OCI-LY1 (cell line): ENCODE measurements around the gene CWC15.

Source experiments
- H2AFZ ChIP-seq: fragments of 200-600 bp; sonication (generic), shearing (Covaris generic); 2 replicates; pipeline ENCODE4 v1.6.0; 2014; ENCODE audit warnings: antibody characterized with exemption, mild to moderate bottlenecking, low read length
- H3F3A ChIP-seq: fragments of 200-600 bp; sonication (generic), shearing (Covaris generic); 2 replicates; pipeline ENCODE4 v1.6.0; 2014; ENCODE audit warnings: mild to moderate bottlenecking, antibody characterized with exemption, low read length, moderate library complexity; ENCODE audit not compliant: insufficient read depth
- H3K27ac ChIP-seq: fragments of 200-600 bp; sonication (generic); 2 replicates; pipeline ENCODE4 v1.5.1; 2014; ENCODE audit warnings: low read length, mixed run types, mild to moderate bottlenecking, low read depth; ENCODE audit not compliant: poor library complexity, severe bottlenecking
- H3K27me3 ChIP-seq: fragments of 200-600 bp; sonication (generic); 2 replicates; pipeline ENCODE4 v1.6.0; 2014; ENCODE audit warnings: antibody characterized with exemption, mild to moderate bottlenecking, low read length, moderate library complexity; ENCODE audit not compliant: insufficient read depth
- H3K36me3 ChIP-seq: fragments of 200-600 bp; sonication (generic); 2 replicates; pipeline ENCODE4 v1.6.1; 2014; ENCODE audit warnings: mild to moderate bottlenecking, antibody characterized with exemption, low read length, moderate library complexity, mixed read lengths; ENCODE audit not compliant: insufficient read depth
- H3K4me1 ChIP-seq: fragments of 200-600 bp; sonication (generic); 2 replicates; pipeline ENCODE4 v1.5.1; 2014; ENCODE audit warnings: mild to moderate bottlenecking, low read length, moderate library complexity; ENCODE audit not compliant: insufficient read depth, severe bottlenecking
- H3K4me2 ChIP-seq: fragments of 200-600 bp; sonication (generic), shearing (Covaris generic); 2 replicates; pipeline ENCODE4 v1.6.1; 2014; ENCODE audit warnings: low read length
- H3K4me3 ChIP-seq: fragments of 200-600 bp; sonication (generic); 2 replicates; pipeline ENCODE4 v1.5.1; 2014; ENCODE audit warnings: low read length, low read depth, mild to moderate bottlenecking, mixed read lengths; ENCODE audit not compliant: poor library complexity, severe bottlenecking
- H3K79me2 ChIP-seq: fragments of 200-600 bp; shearing (Covaris generic); 2 replicates; pipeline ENCODE4 v1.6.1; 2016; ENCODE audit warnings: mixed run types, low read length, mixed read lengths; ENCODE audit not compliant: insufficient read depth
- H3K9ac ChIP-seq: fragments of 200-600 bp; sonication (generic), shearing (Covaris generic); 2 replicates; pipeline ENCODE4 v1.6.1; 2014; ENCODE audit warnings: mild to moderate bottlenecking, low read length, mixed read lengths
- H3K9me2 ChIP-seq: fragments of 200-600 bp; sonication (generic), shearing (Covaris generic); 2 replicates; pipeline ENCODE4 v1.6.1; 2014; ENCODE audit warnings: low read depth, mild to moderate bottlenecking, low read length, mixed read lengths
- H3K9me3 ChIP-seq: fragments of 200-600 bp; shearing (Covaris generic); 2 replicates; pipeline ENCODE4 v1.6.1; 2014; ENCODE audit warnings: low read length, mixed read lengths
- H4K20me1 ChIP-seq: fragments of 200-600 bp; sonication (generic), shearing (Covaris generic); 2 replicates; pipeline ENCODE4 v1.6.0; 2016; ENCODE audit warnings: mild to moderate bottlenecking, low read length; ENCODE audit not compliant: insufficient read depth
- EZH2 ChIP-seq: fragments of 200-600 bp; sonication (generic), shearing (Covaris generic); IDR thresholded peaks from 2 replicates; pipeline ENCODE4 v1.8.0; 2017; ENCODE audit warnings: borderline replicate concordance, mixed run types, mild to moderate bottlenecking, antibody characterized with exemption, low read length, moderate library complexity, mixed read lengths
- TF ChIP-seq, protein P1 (sequence below): fragments of 200-600 bp; sonication (generic), shearing (Covaris generic); IDR thresholded peaks from 2 replicates; pipeline ENCODE4 v1.5.1; 2017; ENCODE audit warnings: mild to moderate bottlenecking, antibody characterized with exemption, low read length, moderate library complexity, mixed read lengths

The CWC15 gene

DNA sequence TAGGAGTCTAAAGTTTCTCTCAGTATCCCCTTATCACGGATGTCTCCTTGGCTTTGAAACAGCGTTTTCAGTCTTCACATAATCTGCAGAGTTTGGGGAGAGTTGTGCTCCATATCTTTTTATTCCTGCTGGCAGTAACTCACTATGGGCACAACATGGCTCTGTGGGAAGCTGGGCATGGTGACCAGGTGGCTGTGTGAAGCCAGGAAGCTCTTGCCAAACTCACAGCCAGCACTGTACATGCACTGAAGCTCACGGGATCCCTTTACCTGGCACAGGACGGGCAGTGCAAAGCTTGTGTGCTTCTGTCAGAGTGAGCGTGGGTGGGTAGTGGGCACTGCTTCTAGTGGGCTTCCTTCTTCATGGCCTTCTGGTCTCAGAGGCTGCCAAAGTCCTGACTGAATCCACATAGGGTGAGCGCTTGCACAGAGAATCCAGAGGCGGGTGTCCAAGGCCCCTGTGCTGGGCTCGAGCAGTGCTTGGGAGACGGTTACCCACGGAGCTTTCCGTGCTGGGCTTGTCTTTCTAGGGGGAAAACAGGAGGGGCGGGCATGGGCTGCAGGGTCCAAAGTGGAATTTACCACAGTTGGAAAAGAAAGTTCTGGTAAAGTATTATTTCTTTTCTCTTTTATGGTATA is 40.9 kb upstream of the CWC15 start:
- no peak overlapping the region for H3K4me3 ChIP-seq
- H3K4me2 ChIP-seq, result no peak overlapping the region
- H3K27me3 ChIP-seq, result no peaks in the 10 kb centered on the region; the same call in 1 of the 2 replicates
- no peak overlapping the region for H2AFZ ChIP-seq
- H3K79me2 ChIP-seq, result no peaks in the 10 kb centered on the region
- no peak for TF ChIP-seq EZH2
- TF ChIP-seq, protein P1, sequence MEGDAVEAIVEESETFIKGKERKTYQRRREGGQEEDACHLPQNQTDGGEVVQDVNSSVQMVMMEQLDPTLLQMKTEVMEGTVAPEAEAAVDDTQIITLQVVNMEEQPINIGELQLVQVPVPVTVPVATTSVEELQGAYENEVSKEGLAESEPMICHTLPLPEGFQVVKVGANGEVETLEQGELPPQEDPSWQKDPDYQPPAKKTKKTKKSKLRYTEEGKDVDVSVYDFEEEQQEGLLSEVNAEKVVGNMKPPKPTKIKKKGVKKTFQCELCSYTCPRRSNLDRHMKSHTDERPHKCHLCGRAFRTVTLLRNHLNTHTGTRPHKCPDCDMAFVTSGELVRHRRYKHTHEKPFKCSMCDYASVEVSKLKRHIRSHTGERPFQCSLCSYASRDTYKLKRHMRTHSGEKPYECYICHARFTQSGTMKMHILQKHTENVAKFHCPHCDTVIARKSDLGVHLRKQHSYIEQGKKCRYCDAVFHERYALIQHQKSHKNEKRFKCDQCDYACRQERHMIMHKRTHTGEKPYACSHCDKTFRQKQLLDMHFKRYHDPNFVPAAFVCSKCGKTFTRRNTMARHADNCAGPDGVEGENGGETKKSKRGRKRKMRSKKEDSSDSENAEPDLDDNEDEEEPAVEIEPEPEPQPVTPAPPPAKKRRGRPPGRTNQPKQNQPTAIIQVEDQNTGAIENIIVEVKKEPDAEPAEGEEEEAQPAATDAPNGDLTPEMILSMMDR, result no peak
- no peaks in the 10 kb centered on the region for H4K20me1 ChIP-seq
- no peaks in the 10 kb centered on the region for H3K36me3 ChIP-seq
- H3K4me1 ChIP-seq, result no peaks in the 10 kb centered on the region
- no peak overlapping the region for H3K27ac ChIP-seq
- H3K9me2 ChIP-seq, result no peaks in the 10 kb centered on the region
- no peaks in the 10 kb centered on the region for H3F3A ChIP-seq
- no peaks in the 10 kb centered on the region for H3K9me3 ChIP-seq
- no peak overlapping the region for H3K9ac ChIP-seq

DNA sequence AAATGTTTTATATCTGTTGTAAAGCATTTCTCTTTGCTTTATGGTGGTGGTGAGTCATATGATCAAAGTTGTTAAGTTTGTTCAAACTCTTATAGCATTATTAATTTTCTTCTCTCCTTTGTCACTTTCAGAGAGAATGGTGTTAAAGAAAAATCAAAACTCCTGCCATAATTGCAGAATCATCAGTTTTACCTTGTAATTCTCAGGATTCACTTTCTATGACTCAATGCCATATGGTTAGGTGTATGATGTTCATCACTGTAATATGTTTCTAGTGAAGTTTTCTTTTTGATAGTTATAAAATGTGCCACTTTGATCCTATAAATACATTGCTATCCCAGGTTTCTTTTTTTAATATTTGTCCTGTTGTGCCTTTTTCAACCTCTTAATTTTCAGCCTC is 38.0 kb upstream of the CWC15 start:
- Histone ChIP-seq H3K27ac (no peak overlapping the region), H3K27me3 (no peaks in the 10 kb centered on the region; the same call in 1 of the 2 replicates), H3K36me3 (no peaks in the 10 kb centered on the region), H3K9ac (no peak overlapping the region), H3K4me2 (no peak overlapping the region), H3K9me2 (no peaks in the 10 kb centered on the region), H3K4me1 (no peaks in the 10 kb centered on the region), H4K20me1 (no peaks in the 10 kb centered on the region), H2AFZ (no peak overlapping the region), H3K9me3 (no peaks in the 10 kb centered on the region), H3K4me3 (no peak overlapping the region), H3F3A (no peaks in the 10 kb centered on the region), H3K79me2 (no peaks in the 10 kb centered on the region)
- no peak for TF ChIP-seq EZH2
- TF ChIP-seq, protein P1, result no peak

GRCh38 chr11:95005642-95006041 is 32.3 kb upstream of the CWC15 start:
- Histone ChIP-seq H3K79me2 (no peaks in the 10 kb centered on the region), H3K4me2 (no peak overlapping the region), H2AFZ (no peak overlapping the region), H3F3A (no peaks in the 10 kb centered on the region), H3K9me3 (no peaks in the 10 kb centered on the region), H3K9ac (no peak overlapping the region), H3K9me2 (no peaks in the 10 kb centered on the region), H3K4me1 (no peaks in the 10 kb centered on the region), H3K27me3 (no peaks in the 10 kb centered on the region), H4K20me1 (no peaks in the 10 kb centered on the region), H3K4me3 (no peak overlapping the region), H3K27ac (no peak overlapping the region), H3K36me3 (no peaks in the 10 kb centered on the region)
- TF ChIP-seq EZH2, result no peak
- TF ChIP-seq, protein P1, result no peak
